ENCODE results near the gene PRUNE2. TPM values are rescaled to one million over a fixed set of nuclear protein-coding genes. Genes with fewer than 3 reads are reported as not detected.
A peak's percentile ranks its signal among the peaks of the same experiment; 100 is the strongest.

The PRUNE2 gene
- total and polyA plus RNA-seq, 11 donors = 0.51 to 7.7 (median 1.4) TPM

DNA sequence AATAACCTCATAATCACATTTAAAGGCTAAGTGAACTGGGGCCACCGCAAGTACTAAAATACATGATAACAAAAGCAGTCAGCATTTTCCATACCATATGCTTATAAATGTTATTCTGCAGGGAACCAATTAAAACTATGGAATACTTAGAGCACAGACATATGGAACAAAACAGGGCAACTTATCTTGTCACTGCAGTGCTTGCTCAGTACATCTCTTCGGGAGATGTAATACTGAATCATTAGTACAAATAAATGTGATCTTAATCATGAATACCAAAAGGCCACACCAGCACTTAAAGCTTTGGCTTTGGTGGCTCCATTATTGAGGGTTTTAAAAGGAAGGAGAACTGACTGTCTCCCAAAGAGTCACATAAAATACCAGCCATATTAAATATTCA, 32.1 kb downstream of the PRUNE2 start:
- Histone ChIP-seq H3K4me3 (no peak overlapping the region), H3K27ac (peak overlapping the region in 1 of 12 donors; percentile 82), H3K9me3 (no peaks in the 10 kb centered on the region), H3K4me1 (peaks cover 0 to 7% (median 0%) of the 10 kb centered on the region in 12 donors), H3K27me3 (peaks cover 0 to 25% (median 0%) of the 10 kb centered on the region in 9 donors), H3K36me3 (no peaks in the 10 kb centered on the region)
- WGBS, 4 donors = 66 to 78% (median 72%) methylated on average over 2 of the region's 2 CpGs
- intact Hi-C loops (cut with DNase I) = no loop called here
- ATAC-seq (no peak), DNase-seq (no peak)
- TF ChIP-seq, protein P1, sequence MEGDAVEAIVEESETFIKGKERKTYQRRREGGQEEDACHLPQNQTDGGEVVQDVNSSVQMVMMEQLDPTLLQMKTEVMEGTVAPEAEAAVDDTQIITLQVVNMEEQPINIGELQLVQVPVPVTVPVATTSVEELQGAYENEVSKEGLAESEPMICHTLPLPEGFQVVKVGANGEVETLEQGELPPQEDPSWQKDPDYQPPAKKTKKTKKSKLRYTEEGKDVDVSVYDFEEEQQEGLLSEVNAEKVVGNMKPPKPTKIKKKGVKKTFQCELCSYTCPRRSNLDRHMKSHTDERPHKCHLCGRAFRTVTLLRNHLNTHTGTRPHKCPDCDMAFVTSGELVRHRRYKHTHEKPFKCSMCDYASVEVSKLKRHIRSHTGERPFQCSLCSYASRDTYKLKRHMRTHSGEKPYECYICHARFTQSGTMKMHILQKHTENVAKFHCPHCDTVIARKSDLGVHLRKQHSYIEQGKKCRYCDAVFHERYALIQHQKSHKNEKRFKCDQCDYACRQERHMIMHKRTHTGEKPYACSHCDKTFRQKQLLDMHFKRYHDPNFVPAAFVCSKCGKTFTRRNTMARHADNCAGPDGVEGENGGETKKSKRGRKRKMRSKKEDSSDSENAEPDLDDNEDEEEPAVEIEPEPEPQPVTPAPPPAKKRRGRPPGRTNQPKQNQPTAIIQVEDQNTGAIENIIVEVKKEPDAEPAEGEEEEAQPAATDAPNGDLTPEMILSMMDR (IDR thresholded peaks at IDR 0.05) = no peak
- TF ChIP-seq POLR2A (IDR thresholded peaks at IDR 0.05) = no peak

DNA sequence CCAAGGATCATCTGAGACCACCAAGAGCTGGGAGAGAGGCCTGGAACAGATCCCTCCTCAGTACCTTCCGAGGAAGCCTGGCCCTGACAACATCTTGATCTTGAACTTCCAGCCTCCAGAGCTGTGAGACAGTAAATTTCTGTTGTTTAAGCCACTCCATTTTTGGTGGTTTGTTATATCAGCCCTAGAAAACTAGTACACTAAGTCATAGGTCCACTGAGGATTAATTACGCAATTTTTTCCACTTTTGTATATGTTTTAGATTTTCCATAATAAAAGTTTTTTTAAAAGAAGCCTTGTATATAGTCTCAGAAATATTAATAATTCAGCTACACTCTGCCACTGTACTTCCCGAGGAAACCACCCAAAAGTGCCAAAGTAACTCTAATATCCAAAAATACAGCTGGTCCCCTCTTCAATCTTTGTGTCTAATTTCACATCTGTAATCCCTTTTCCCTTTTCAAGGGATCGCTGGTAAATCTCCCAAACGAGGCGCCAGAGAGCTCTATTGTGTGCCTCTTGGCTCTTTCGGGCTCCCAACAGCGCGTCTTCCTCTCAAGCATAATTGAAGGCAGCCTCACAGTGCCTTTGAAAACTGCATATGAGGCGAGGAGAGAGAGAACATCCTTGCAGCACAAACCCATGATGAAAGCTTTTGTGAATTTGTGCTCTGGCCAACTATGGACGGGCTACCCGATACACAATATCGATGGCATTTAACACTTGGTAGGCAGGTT, 32.7 kb downstream of the PRUNE2 start:
- ATAC-seq (no peak), DNase-seq (no peak)
- H3K4me3 ChIP-seq = no peak overlapping the region
- WGBS, 4 donors = 40 to 42% (median 41%) methylated on average over 13 of the region's 13 CpGs
- TF ChIP-seq, protein P1 (IDR thresholded peaks at IDR 0.05) = peak in 1 of 12 donors; percentile 11
- no peak for TF ChIP-seq POLR2A (IDR thresholded peaks at IDR 0.05)
- H3K36me3 ChIP-seq = no peaks in the 10 kb centered on the region
- H3K27me3 ChIP-seq = peaks cover 0 to 27% (median 0%) of the 10 kb centered on the region in 9 donors
- peaks cover 0 to 7% (median 0%) of the 10 kb centered on the region in 12 donors for H3K4me1 ChIP-seq
- H3K9me3 ChIP-seq = no peaks in the 10 kb centered on the region
- H3K27ac ChIP-seq = peak overlapping the region in 1 of 12 donors; percentile 82
- intact Hi-C loops (cut with DNase I) = no loop called here

DNA sequence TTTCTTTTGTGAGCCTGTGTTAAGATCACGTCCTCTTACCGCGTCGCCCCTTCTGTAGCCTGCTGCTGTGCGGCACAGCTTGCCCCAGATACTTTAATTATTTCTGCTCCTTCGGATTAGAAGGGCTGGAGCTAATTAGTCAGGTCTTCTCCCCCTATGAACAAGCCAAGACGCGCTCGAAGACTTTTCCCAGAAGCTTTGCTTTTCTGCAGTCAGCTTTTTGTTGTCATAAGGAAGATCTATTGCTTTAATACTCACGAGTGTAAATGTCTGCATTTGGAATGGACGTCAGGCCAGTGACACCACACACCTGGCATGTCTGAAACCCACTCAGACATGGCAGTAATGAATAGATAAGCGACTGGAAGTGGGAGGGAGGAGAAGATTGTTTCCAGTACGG, 37.0 kb downstream of the PRUNE2 start:
- Histone ChIP-seq H3K4me1 (peaks cover 0 to 7% (median 0%) of the 10 kb centered on the region in 12 donors), H3K27ac (peak overlapping the region in 1 of 12 donors; percentile 73), H3K4me3 (no peak overlapping the region), H3K36me3 (no peaks in the 10 kb centered on the region), H3K27me3 (peaks cover 0 to 27% (median 0%) of the 10 kb centered on the region in 9 donors), H3K9me3 (no peaks in the 10 kb centered on the region)
- TF ChIP-seq, protein P1 (IDR thresholded peaks at IDR 0.05) = no peak
- no peak for TF ChIP-seq POLR2A (IDR thresholded peaks at IDR 0.05)
- intact Hi-C loops (cut with DNase I) = loop anchor here in 1 of 10 donors (10.0 kb wide), 1 partner anchor 64 kb away; no protein-coding TSS in a partner anchor
- no peak for DNase-seq
- 47 to 57% (median 55%) methylated on average over 13 of the region's 13 CpGs for WGBS, 4 donors
- no peak for ATAC-seq

DNA sequence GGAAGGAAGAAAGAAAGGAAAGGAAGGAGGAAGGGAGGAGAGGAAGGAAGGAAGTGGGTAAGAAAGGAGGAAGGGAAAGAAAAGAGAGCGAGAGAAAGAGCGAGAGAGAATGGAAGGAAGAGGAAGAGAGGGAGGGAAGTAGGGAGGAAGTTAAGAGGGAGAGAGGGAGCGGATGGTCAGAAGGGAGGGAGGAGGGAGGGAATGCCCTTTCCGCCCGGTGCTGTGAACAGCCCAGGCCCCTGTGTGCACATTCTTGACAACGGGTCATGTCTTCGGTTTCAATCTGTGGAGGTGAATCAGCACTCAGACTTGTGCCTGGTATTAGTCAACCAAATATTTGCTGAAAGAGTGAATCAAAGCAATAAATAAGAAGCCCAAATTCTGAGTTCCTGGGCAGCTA, 39.2 kb downstream of the PRUNE2 start:
- 31 to 39% (median 32%) methylated on average over 7 of the region's 7 CpGs for WGBS, 4 donors
- Histone ChIP-seq H3K9me3 (no peaks in the 10 kb centered on the region), H3K27ac (peak overlapping the region in 1 of 12 donors; percentile 73), H3K27me3 (peaks cover 0 to 22% (median 0%) of the 10 kb centered on the region in 9 donors), H3K4me3 (no peak overlapping the region), H3K36me3 (no peaks in the 10 kb centered on the region), H3K4me1 (no peaks in the 10 kb centered on the region)
- no peak for TF ChIP-seq POLR2A (IDR thresholded peaks at IDR 0.05)
- TF ChIP-seq, protein P1 (IDR thresholded peaks at IDR 0.05) = no peak
- intact Hi-C loops (cut with DNase I) = loop anchor here in 1 of 10 donors (10.0 kb wide), 1 partner anchor 62 kb away; no protein-coding TSS in a partner anchor
- ATAC-seq = no peak
- DNase-seq = no peak

Data from heart left ventricle (tissue), 16 donors.